Dendritic cell treated with granulocyte-macrophage colony-stimulating factor and Interleukin-4, amounts not matched to agents 40 ng/mL and 50 ng/mL, for 4 days (primary cell): ENCODE data around the gene NUDT4.
"Not testable (repeated sequence)": the region's sequence is repeated elsewhere in the genome, so short reads cannot be mapped to it uniquely, and the experiment has no call there.

Experiments
- H3K27ac Mint-ChIP-seq: one replicate; pipeline ENCODE4 v1.8.0; 2022; ENCODE audit warnings: mild to moderate bottlenecking, mixed read lengths
- H3K27me3 Mint-ChIP-seq: one replicate; pipeline ENCODE4 v1.8.0; 2022; ENCODE audit warnings: mild to moderate bottlenecking, mixed read lengths
- H3K36me3 Mint-ChIP-seq: one replicate; pipeline ENCODE4 v1.8.0; 2022; ENCODE audit warnings: low read depth, mixed read lengths
- H3K4me1 Mint-ChIP-seq: one replicate; pipeline ENCODE4 v1.8.0; 2022; ENCODE audit warnings: low read depth, mixed read lengths
- H3K4me3 Mint-ChIP-seq: one replicate; pipeline ENCODE4 v1.8.0; 2022; ENCODE audit warnings: mild to moderate bottlenecking, moderate library complexity, mixed read lengths
- H3K9me3 Mint-ChIP-seq: one replicate; pipeline ENCODE4 v1.8.0; 2022; ENCODE audit warnings: mixed read lengths
- intact Hi-C: fragments of 100-400 bp; cut with micrococcal nuclease; formaldehyde crosslinking; loops from one replicate; pipeline ENCODE4 v1.15.0; 2022

NUDT4 gene

DNA sequence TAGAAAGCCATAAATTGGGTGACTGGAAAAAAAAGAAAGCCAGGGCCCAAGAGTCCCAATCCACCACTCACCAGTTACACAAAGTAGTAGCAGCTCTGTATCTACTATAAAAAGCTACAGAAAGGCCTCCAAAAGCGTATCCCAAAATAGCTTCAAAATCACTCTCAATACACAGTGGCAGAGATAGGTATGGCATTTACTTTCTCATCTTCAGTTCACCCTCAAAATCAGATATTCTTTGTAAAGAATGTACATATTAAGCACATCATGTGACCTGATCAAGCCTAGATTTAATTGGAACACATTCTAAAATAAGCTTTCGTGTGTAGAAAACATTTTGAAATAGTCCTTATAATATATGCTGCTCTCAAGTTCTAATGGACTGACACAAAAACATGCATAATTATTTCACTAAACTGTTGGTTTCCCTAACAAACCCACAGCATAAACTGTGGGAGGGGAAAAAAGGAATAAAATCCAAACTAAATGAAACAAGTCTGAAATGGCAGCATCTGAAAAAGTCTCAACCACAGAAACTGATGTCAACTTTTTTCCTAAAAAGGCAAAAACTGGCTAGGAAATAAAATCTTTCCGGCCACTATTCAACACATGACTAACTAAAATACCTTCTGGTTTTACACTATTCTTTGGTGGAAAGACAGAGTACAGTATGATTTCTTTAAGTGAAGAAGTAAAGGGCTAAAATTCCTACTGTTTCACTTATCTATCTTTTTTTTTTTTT lies 38.2 kb downstream of the NUDT4 start:
- Mint-ChIP-seq H3K9me3 (no peaks in the 10 kb centered on the region), H3K4me3 (no peak overlapping the region), H3K27me3 (no peaks in the 10 kb centered on the region), H3K27ac (no peak overlapping the region), H3K36me3 (peaks cover 6% of the 10 kb centered on the region), H3K4me1 (peaks cover 53% of the 10 kb centered on the region)
- intact Hi-C loops = loop anchor here (10.0 kb wide), 1 partner anchor 631 kb away; no protein-coding TSS in a partner anchor

DNA sequence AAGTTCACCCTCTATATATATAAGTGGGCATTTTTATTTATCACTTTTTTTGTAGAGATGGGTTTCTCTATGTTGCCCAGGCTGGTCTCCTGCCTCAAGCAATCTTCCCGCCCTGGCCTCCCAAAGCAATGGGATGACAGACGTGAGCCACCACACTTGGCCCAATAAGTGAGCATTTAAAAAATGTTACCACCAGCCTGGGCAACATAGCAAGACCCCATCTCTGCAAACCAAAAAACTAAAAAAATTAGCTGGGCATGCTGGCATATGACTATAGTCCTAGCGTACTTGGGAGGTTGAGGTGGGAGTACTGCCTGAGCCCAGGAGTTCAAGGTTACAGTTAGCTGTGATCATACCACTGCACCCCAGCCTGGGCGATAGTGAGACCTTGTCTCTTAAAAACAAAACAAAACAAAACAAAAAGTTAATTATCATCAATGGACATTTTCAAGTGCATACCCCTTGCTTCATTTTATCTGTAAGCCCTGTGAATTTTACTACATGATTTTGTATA lies 40.3 kb downstream of the NUDT4 start:
- Mint-ChIP-seq H3K9me3 (no peaks in the 10 kb centered on the region), H3K4me1 (peaks cover 45% of the 10 kb centered on the region), H3K27me3 (no peaks in the 10 kb centered on the region), H3K36me3 (peaks cover 6% of the 10 kb centered on the region), H3K4me3 (no peak overlapping the region), H3K27ac (no peak overlapping the region)
- intact Hi-C loops = loop anchor here (2.0 to 10.0 kb wide), 2 partner anchors 431 to 633 kb away; no protein-coding TSS in a partner anchor

DNA sequence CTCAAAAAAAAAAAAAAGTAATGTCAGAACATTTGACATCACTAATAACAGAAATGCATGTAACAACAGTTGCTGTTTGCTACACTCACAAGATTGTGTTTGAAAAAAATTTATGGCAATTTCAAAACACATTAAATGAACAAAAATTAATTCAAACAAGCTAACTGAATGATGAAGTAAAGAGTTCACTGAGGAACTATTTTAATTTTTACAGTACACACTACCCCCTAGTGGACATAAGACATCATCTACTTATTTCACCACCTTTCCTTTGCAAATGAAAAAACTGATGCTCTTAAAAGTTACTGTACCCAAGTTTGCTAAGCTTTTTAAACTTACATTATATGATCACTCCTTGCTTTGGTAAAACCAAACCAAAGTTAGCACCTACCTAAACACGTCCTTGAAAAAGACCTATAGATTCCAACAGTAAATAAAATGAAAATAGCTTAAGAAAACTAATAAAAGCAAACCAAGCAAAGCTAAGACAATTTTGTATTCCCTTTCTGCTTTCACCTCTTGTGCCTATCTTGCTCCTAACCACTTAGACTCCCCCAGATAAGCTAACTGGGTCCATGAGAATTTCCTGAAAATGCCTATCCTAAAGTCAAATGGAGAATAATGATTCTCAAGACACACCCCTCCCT lies 41.8 kb downstream of the NUDT4 start:
- Mint-ChIP-seq H3K9me3 (no peaks in the 10 kb centered on the region), H3K36me3 (peaks cover 2% of the 10 kb centered on the region), H3K4me3 (no peak overlapping the region), H3K27me3 (no peaks in the 10 kb centered on the region), H3K4me1 (peaks cover 44% of the 10 kb centered on the region), H3K27ac (no peak overlapping the region)
- intact Hi-C loops = loop anchor here (2.0 to 10.0 kb wide), 2 partner anchors 433 to 635 kb away; no protein-coding TSS in a partner anchor

DNA sequence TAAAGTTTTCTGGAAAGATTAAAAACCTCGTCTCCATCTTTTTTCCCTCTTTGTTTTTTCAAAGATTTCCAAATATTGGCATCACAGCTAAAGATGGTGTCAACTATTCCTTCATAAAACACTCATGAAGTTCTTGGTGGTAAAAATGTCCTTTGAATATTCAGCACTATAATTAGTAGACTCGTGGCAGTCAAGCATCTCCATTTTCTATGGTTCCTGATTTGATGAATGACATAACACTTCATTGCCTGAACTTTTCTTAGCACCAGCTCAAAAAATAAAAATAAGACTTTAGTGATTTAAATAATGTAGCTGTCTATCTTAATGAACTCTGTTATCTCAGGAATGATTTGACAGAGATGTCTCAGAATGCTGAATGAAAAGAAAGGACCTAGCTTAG lies 44.3 kb downstream of the NUDT4 start:
- Mint-ChIP-seq H3K9me3 (no peaks in the 10 kb centered on the region), H3K27ac (no peak overlapping the region), H3K4me3 (no peak overlapping the region), H3K27me3 (no peaks in the 10 kb centered on the region), H3K4me1 (peaks cover 47% of the 10 kb centered on the region), H3K36me3 (no peaks in the 10 kb centered on the region)
- intact Hi-C loops = no loop called here

DNA sequence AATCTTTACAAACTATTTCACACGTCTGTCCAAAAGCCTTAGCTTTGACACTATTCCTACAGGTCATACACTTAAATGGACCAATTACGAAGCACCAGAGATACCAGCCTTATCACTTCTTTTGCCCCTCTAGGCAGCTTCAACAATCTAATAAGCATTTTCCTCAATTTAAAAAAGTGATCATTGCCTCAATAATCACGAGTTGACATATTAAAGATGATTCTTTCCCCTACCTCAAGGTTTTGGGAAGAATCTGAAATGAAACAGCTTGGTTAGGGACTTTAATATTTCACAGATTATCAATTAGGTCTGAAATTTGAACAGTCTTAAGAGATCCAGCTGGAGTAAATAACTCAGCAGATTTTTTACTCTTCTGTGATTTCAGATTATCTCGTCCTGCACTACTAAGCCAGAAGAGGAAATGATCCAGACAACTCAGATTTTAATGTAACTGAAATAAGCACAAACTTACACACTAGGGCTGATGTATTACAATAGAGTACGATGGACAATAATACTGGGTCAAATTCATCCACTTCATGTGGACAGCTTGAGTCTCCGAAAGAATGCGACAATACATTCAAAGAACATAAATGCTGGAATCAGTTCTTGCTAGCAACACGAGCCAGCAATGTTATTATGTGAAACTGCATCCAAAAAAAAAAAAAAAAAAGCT lies 48.1 kb downstream of the NUDT4 start:
- Mint-ChIP-seq H3K27ac (peak overlapping the region; percentile 37), H3K27me3 (no peaks in the 10 kb centered on the region), H3K9me3 (no peaks in the 10 kb centered on the region), H3K36me3 (no peaks in the 10 kb centered on the region), H3K4me3 (no peak overlapping the region), H3K4me1 (peaks cover 65% of the 10 kb centered on the region)
- intact Hi-C loops = no loop called here

DNA sequence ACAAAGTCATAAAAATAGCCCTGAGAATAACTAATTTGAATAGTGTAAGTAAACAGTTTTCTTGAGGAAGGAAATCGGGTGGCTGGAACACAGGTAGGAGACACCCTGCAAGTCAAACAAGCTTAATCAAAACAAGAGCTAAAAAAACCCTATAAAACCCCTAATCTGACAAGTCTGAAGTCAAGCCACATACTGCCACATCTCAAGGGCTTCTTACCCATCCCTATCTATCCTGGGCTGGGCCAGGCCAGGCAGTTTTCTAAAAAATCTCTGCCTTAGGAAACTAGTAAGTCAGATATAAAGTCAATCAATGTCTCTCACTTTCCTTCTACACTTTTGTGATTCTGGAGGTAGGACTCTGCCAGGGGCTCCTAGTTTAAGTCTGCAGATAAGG lies 48.7 kb downstream of the NUDT4 start:
- intact Hi-C loops = no loop called here
- Mint-ChIP-seq H3K27ac (peak overlapping the region; percentile 37), H3K9me3 (no peaks in the 10 kb centered on the region)

DNA sequence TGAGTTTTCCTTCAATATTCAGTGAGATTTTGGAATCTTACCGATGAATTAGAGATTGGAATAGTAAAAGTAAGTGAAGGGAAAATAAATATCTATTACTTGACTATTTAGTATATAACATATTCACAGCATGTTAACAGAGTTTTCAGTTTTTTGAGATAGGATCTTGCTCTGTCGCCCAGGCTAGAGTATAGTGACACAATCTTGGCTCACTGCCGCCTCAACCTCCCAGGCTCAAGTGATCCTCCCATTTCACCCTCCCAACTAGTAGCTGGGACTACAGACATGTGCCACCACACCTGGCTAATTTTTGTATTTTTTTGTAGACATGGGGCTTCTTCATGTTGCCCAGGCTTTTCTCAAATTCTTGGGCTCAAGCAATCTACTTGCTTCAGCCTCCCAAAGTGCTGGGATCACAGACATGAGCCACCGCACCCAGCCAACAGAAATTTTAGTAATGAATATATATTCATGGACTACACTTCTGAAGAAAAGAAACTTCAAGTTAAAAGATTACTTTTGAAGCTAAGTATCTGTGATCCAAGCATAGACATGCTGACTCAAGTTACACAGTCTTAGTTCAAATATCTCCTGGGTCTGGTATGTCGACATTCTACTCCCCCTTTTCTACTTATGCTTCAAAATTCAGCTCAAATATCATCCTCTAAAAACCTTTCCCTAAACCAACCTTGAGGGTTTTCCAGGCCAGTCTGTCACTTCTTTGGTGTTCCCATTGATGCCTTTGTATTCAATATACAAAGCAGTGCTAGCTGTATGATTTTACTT lies 50.2 kb downstream of the NUDT4 start:
- Mint-ChIP-seq H3K36me3 (no peaks in the 10 kb centered on the region), H3K27ac (no peak overlapping the region), H3K4me3 (no peak overlapping the region), H3K4me1 (peaks cover 68% of the 10 kb centered on the region), H3K9me3 (no peaks in the 10 kb centered on the region), H3K27me3 (no peaks in the 10 kb centered on the region)
- intact Hi-C loops = no loop called here

More for the DNA sequence above, 48.7 kb downstream of the NUDT4 start:
- peaks cover 65% of the 10 kb centered on the region for H3K4me1 Mint-ChIP-seq
- H3K27me3 Mint-ChIP-seq = no peaks in the 10 kb centered on the region
- no peak overlapping the region for H3K4me3 Mint-ChIP-seq
- no peaks in the 10 kb centered on the region for H3K36me3 Mint-ChIP-seq

DNA sequence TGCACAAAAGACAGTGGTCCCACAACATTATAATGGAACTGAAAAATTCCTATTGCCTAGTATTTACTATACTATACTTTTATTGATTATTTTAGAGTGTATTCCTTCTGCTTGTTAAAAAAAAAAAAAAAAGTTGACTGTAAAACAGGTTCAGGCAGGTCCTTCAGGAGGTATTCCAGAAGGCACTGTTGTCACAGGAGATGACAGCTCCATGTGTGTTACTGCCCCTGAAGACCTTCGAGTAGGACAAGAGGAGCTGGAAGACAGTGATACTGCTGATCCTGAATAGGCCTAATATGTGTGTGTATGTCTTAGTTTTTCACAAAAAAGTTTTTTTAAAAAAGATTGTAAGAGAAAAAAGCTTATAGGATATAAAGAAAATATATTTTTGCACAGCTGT lies 51.7 kb downstream of the NUDT4 start:
- Mint-ChIP-seq H3K27ac (no peak overlapping the region), H3K27me3 (no peaks in the 10 kb centered on the region), H3K4me1 (peaks cover 65% of the 10 kb centered on the region), H3K36me3 (no peaks in the 10 kb centered on the region), H3K4me3 (no peak overlapping the region), H3K9me3 (no peaks in the 10 kb centered on the region)
- intact Hi-C loops = no loop called here

DNA sequence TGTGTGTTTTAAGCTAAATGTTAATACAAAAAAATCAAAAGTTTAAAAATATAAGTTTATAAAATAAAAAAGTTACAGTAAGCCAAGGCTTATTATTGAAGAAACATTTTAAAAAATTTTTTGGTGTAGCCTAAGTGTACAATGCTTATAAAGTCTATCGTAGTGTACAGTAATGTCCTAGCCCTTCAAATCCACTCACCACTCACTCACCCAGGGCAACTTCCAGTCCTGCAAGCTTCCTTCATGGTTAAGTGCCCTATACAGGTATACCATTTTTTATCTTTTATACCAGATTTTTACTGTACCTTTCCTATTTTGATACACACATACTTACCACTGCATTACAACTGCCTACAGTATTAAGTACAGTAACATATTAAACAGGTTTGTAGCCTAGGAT lies 52.1 kb downstream of the NUDT4 start:
- H3K9me3 Mint-ChIP-seq = no peaks in the 10 kb centered on the region
- H3K36me3 Mint-ChIP-seq = no peaks in the 10 kb centered on the region
- peaks cover 63% of the 10 kb centered on the region for H3K4me1 Mint-ChIP-seq
- intact Hi-C loops = no loop called here
- H3K27me3 Mint-ChIP-seq = no peaks in the 10 kb centered on the region
- no peak overlapping the region for H3K4me3 Mint-ChIP-seq
- no peak overlapping the region for H3K27ac Mint-ChIP-seq

DNA sequence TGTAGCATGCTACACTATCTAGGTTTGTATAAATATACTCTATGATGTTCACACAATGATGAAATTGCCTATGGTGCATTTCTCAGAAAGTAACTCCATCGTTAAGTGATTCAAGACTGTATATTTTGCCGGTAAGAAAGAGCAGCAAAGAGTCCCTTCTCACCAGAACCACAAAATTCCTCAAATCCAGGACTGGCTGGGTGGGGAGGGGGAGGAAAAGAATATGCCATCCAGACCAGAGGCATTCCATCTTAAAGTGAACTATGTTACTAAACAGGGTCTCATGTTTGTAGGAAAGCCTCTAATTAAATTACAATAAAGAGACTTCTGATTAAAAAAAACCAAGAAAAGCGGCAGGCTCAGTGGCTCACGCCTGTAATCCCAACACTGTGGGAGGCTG lies 52.6 kb downstream of the NUDT4 start:
- intact Hi-C loops = no loop called here
- no peak overlapping the region for H3K4me3 Mint-ChIP-seq
- H3K4me1 Mint-ChIP-seq = peaks cover 63% of the 10 kb centered on the region
- no peak overlapping the region for H3K27ac Mint-ChIP-seq
- H3K36me3 Mint-ChIP-seq = no peaks in the 10 kb centered on the region
- no peaks in the 10 kb centered on the region for H3K27me3 Mint-ChIP-seq
- no peaks in the 10 kb centered on the region for H3K9me3 Mint-ChIP-seq

DNA sequence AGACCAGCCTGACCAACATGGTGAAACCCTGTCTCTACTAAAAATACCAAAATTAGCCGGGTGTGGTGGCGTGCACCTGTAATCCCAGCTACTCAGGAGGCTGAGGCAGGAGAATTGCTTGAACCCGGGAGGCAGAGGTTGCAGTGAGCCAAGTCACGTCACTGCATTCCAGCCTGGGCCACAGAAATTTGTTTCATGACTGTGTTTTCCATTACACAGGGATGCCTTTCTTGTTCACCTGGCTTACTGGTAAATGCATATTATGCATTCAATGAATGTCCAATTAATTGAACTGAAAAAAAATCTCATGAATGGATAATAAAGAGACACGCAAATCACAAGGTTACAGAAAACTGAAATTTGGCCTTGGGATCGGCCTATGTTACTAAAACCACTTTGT lies 54.3 kb downstream of the NUDT4 start:
- H3K4me3 Mint-ChIP-seq = not testable (repeated sequence)

DNA sequence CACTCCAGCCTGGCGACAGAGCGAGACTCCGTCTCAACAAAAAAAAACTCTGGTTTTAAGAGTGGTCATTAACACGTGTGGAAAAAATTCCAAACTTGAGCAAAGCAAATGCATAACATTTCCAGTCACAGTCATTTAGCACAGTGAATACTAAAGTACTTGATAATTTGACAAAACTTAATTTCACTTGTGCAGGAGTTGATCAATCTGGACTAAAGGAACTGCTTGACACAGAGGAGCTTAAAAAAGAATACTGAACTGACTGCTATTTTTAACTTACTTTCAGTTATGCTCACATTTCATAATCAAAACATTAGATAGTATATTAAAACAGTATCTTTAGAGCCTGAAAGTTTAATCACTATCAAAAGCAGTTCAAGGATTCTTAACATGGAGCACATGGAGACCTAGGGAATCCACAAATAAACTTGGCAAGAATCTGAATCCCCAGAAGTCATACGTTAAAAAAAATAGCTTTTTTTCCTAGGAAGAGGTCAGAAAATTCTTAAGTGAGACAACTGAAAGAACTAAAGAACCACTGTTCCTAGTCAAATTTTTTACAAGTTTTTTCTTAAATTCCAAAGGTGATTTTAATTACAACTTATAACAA lies 56.6 kb downstream of the NUDT4 start:
- H3K4me1 Mint-ChIP-seq = peaks cover 60% of the 10 kb centered on the region
- intact Hi-C loops = no loop called here
- H3K9me3 Mint-ChIP-seq = no peaks in the 10 kb centered on the region
- H3K4me3 Mint-ChIP-seq = peak overlapping the region; percentile 13
- H3K27me3 Mint-ChIP-seq = no peaks in the 10 kb centered on the region
- peaks cover 10% of the 10 kb centered on the region for H3K36me3 Mint-ChIP-seq
- peak overlapping the region; percentile 20 for H3K27ac Mint-ChIP-seq

More for the DNA sequence above, 54.3 kb downstream of the NUDT4 start:
- H3K27me3 Mint-ChIP-seq, H3K36me3 Mint-ChIP-seq, H3K9me3 Mint-ChIP-seq, intact Hi-C loops, H3K27ac Mint-ChIP-seq: not testable (repeated sequence)
- H3K4me1 Mint-ChIP-seq = peaks cover 60% of the 10 kb centered on the region

DNA sequence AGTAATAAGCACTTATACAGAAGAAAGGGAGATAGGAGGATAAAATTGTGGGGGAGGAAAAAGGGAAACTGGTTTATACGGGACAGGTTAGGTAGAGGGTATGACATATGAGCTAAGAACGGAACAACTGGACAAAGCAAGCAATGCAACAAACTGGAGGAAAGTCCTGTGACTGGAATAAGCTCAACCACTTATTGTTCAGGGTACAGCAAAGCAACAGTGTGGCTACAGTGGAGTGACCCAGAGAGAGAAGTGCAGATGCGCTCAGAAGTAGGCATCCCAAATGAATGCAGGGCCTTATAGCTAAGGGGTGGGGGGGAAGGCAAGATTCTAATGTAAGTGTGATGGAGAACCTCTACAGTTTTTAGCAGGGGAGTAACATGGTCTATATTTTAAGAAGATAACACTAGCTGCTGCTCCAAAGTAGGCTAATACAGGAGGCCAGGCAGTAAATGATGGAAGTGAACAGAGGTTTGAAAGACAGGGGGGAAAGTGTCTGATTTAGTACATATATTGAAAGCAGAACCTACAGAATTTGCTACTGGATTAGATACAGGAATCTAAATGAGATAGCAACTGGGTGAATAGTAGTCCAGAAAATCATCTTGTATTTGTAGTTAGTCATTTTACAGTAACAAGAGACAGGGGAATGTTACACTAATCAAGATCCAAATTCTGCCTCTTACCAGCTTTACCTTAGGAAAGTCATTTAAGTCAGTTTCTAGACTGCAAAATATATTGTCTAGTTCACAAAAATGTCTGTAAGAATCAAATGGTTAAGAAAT lies 60.7 kb downstream of the NUDT4 start:
- Mint-ChIP-seq H3K4me1 (peaks cover 72% of the 10 kb centered on the region), H3K9me3 (no peaks in the 10 kb centered on the region), H3K4me3 (no peak overlapping the region), H3K27ac (no peak overlapping the region), H3K27me3 (no peaks in the 10 kb centered on the region), H3K36me3 (peaks cover 28% of the 10 kb centered on the region)
- intact Hi-C loops = no loop called here
